ENCODE measurements around the gene AGK.

AGK gene

GRCh38 chr7:141691540-141691939 lies 140.3 kb downstream of the AGK start:
- H3K4me1 ChIP-seq (ENCODE audit: insufficient read depth, insufficient read length), result no peaks in the 10 kb centered on the region
- H3K36me3 ChIP-seq (ENCODE audit: insufficient read depth, insufficient read length, low read length), result peaks cover 2% of the 10 kb centered on the region
- no peaks in the 10 kb centered on the region for H3K27me3 ChIP-seq (ENCODE audit: insufficient read depth, insufficient read length)
- DNase-seq (ENCODE audit: low read depth, low spot score), result no peak
- H3K4me3 ChIP-seq (ENCODE audit: insufficient read length, low read depth), result no peak overlapping the region
- H3K9me3 ChIP-seq (ENCODE audit: insufficient read depth, low read length), result no peaks in the 10 kb centered on the region
- H3K9ac ChIP-seq (ENCODE audit: insufficient read length, low read depth), result no peak overlapping the region
- TF ChIP-seq YY1 (IDR thresholded peaks at IDR 0.05; ENCODE audit: insufficient read depth, insufficient read length), result no peak
- TF ChIP-seq SUZ12 (IDR thresholded peaks at IDR 0.05; ENCODE audit: extremely low read depth, insufficient read depth, insufficient read length), result no peak
- TF ChIP-seq ZNF274 (IDR thresholded peaks at IDR 0.05; ENCODE audit: low read depth, low read length), result no peak

GRCh38 chr7:141691961-141692360 lies 140.8 kb downstream of the AGK start:
- H3K9ac ChIP-seq (ENCODE audit: insufficient read length, low read depth), result no peak overlapping the region
- no peaks in the 10 kb centered on the region for H3K27me3 ChIP-seq (ENCODE audit: insufficient read depth, insufficient read length)
- TF ChIP-seq SUZ12 (IDR thresholded peaks at IDR 0.05; ENCODE audit: extremely low read depth, insufficient read depth, insufficient read length) (no peak), ZNF274 (IDR thresholded peaks at IDR 0.05; ENCODE audit: low read depth, low read length) (no peak)
- H3K4me3 ChIP-seq (ENCODE audit: insufficient read length, low read depth), result no peak overlapping the region
- no peak for DNase-seq (ENCODE audit: low read depth, low spot score)
- H3K9me3 ChIP-seq (ENCODE audit: insufficient read depth, low read length), result no peaks in the 10 kb centered on the region
- H3K36me3 ChIP-seq (ENCODE audit: insufficient read depth, insufficient read length, low read length), result peaks cover 2% of the 10 kb centered on the region
- H3K4me1 ChIP-seq (ENCODE audit: insufficient read depth, insufficient read length), result no peaks in the 10 kb centered on the region

GRCh38 chr7:141693082-141693481 lies 141.9 kb downstream of the AGK start:
- TF ChIP-seq ZNF274 (IDR thresholded peaks at IDR 0.05; ENCODE audit: low read depth, low read length) (no peak), YY1 (IDR thresholded peaks at IDR 0.05; ENCODE audit: insufficient read depth, insufficient read length) (no peak), SUZ12 (IDR thresholded peaks at IDR 0.05; ENCODE audit: extremely low read depth, insufficient read depth, insufficient read length) (no peak)
- H3K4me3 ChIP-seq (ENCODE audit: insufficient read length, low read depth), result no peak overlapping the region
- peaks cover 2% of the 10 kb centered on the region for H3K36me3 ChIP-seq (ENCODE audit: insufficient read depth, insufficient read length, low read length)
- no peak for DNase-seq (ENCODE audit: low read depth, low spot score)
- no peaks in the 10 kb centered on the region for H3K9me3 ChIP-seq (ENCODE audit: insufficient read depth, low read length)
- no peak overlapping the region for H3K9ac ChIP-seq (ENCODE audit: insufficient read length, low read depth)
- no peaks in the 10 kb centered on the region for H3K27me3 ChIP-seq (ENCODE audit: insufficient read depth, insufficient read length)
- no peaks in the 10 kb centered on the region for H3K4me1 ChIP-seq (ENCODE audit: insufficient read depth, insufficient read length)

- Histone ChIP-seq H3K27me3 (ENCODE audit: insufficient read depth, insufficient read length) (no peaks in the 10 kb centered on the region), H3K4me3 (ENCODE audit: insufficient read length, low read depth) (no peak overlapping the region), H3K36me3 (ENCODE audit: insufficient read depth, insufficient read length, low read length) (peaks cover 2% of the 10 kb centered on the region), H3K4me1 (ENCODE audit: insufficient read depth, insufficient read length) (no peaks in the 10 kb centered on the region), H3K9me3 (ENCODE audit: insufficient read depth, low read length) (no peaks in the 10 kb centered on the region), H3K9ac (ENCODE audit: insufficient read length, low read depth) (no peak overlapping the region)
- DNase-seq (ENCODE audit: low read depth, low spot score), result no peak
- TF ChIP-seq ZNF274 (IDR thresholded peaks at IDR 0.05; ENCODE audit: low read depth, low read length) (no peak), YY1 (IDR thresholded peaks at IDR 0.05; ENCODE audit: insufficient read depth, insufficient read length) (no peak), SUZ12 (IDR thresholded peaks at IDR 0.05; ENCODE audit: extremely low read depth, insufficient read depth, insufficient read length) (no peak)
These were observed 144.6 kb downstream of the AGK start for GRCh38 chr7:141695803-141696289.

- Histone ChIP-seq H3K4me3 (ENCODE audit: insufficient read length, low read depth) (no peak overlapping the region), H3K9me3 (ENCODE audit: insufficient read depth, low read length) (no peaks in the 10 kb centered on the region), H3K9ac (ENCODE audit: insufficient read length, low read depth) (no peak overlapping the region), H3K27me3 (ENCODE audit: insufficient read depth, insufficient read length) (no peaks in the 10 kb centered on the region), H3K36me3 (ENCODE audit: insufficient read depth, insufficient read length, low read length) (no peaks in the 10 kb centered on the region), H3K4me1 (ENCODE audit: insufficient read depth, insufficient read length) (no peaks in the 10 kb centered on the region)
- DNase-seq (ENCODE audit: low read depth, low spot score), result no peak
- TF ChIP-seq SUZ12 (IDR thresholded peaks at IDR 0.05; ENCODE audit: extremely low read depth, insufficient read depth, insufficient read length), result no peak
- no peak for TF ChIP-seq YY1 (IDR thresholded peaks at IDR 0.05; ENCODE audit: insufficient read depth, insufficient read length)
- TF ChIP-seq ZNF274 (IDR thresholded peaks at IDR 0.05; ENCODE audit: low read depth, low read length), result no peak
These were observed 145.1 kb downstream of the AGK start for GRCh38 chr7:141696348-141696747.

GRCh38 chr7:141697211-141697871 lies 146.1 kb downstream of the AGK start:
- H3K9me3 ChIP-seq (ENCODE audit: insufficient read depth, low read length), result no peaks in the 10 kb centered on the region
- DNase-seq (ENCODE audit: low read depth, low spot score), result no peak
- H3K36me3 ChIP-seq (ENCODE audit: insufficient read depth, insufficient read length, low read length), result no peaks in the 10 kb centered on the region
- H3K9ac ChIP-seq (ENCODE audit: insufficient read length, low read depth), result no peak overlapping the region
- H3K4me1 ChIP-seq (ENCODE audit: insufficient read depth, insufficient read length), result no peaks in the 10 kb centered on the region
- peaks cover 3% of the 10 kb centered on the region for H3K27me3 ChIP-seq (ENCODE audit: insufficient read depth, insufficient read length)
- H3K4me3 ChIP-seq (ENCODE audit: insufficient read length, low read depth), result no peak overlapping the region
- TF ChIP-seq SUZ12 (IDR thresholded peaks at IDR 0.05; ENCODE audit: extremely low read depth, insufficient read depth, insufficient read length), result no peak
- TF ChIP-seq ZNF274 (IDR thresholded peaks at IDR 0.05; ENCODE audit: low read depth, low read length), result no peak
- TF ChIP-seq YY1 (IDR thresholded peaks at IDR 0.05; ENCODE audit: insufficient read depth, insufficient read length), result no peak

- no peak for TF ChIP-seq SUZ12 (IDR thresholded peaks at IDR 0.05; ENCODE audit: extremely low read depth, insufficient read depth, insufficient read length)
- no peak for TF ChIP-seq YY1 (IDR thresholded peaks at IDR 0.05; ENCODE audit: insufficient read depth, insufficient read length)
- no peak for TF ChIP-seq ZNF274 (IDR thresholded peaks at IDR 0.05; ENCODE audit: low read depth, low read length)
- Histone ChIP-seq H3K4me3 (ENCODE audit: insufficient read length, low read depth) (no peak overlapping the region), H3K9ac (ENCODE audit: insufficient read length, low read depth) (no peak overlapping the region), H3K9me3 (ENCODE audit: insufficient read depth, low read length) (no peaks in the 10 kb centered on the region), H3K27me3 (ENCODE audit: insufficient read depth, insufficient read length) (peaks cover 13% of the 10 kb centered on the region), H3K4me1 (ENCODE audit: insufficient read depth, insufficient read length) (no peaks in the 10 kb centered on the region), H3K36me3 (ENCODE audit: insufficient read depth, insufficient read length, low read length) (no peaks in the 10 kb centered on the region)
- no peak for DNase-seq (ENCODE audit: low read depth, low spot score)
These were observed 147.2 kb downstream of the AGK start for GRCh38 chr7:141698247-141699015.
